Tibial nerve (tissue), 4 donors: ENCODE data around the gene PRELID1.

Experiments
- CTCF ChIP-seq, 5 experiments: fragments of 200-600 bp in 3 of 5; fragments of 450-650 bp in 2 of 5; sonication (generic) in 3 of 5; IDR thresholded peaks; one replicate each; pipeline ENCODE4 v1.5.1; 2016 to 2019; ENCODE audit warnings: antibody characterized with exemption in 5 of 5, mild to moderate bottlenecking in 3 of 5, moderate library complexity in 2 of 5
- EP300 ChIP-seq, 2 donors: sonication (generic); formaldehyde crosslinking; IDR thresholded peaks; one replicate each; pipeline ENCODE4 v1.6.1; 2017; ENCODE audit warnings: antibody characterized with exemption in 2 of 2, mild to moderate bottlenecking in 1 of 2
- POLR2A ChIP-seq, 2 donors: fragments of 450-650 bp; IDR thresholded peaks; one replicate each; pipeline ENCODE4 v1.6.1; 2017; ENCODE audit warnings: antibody characterized with exemption in 2 of 2, mild to moderate bottlenecking in 2 of 2, moderate library complexity in 2 of 2

GRCh38 chr5:177333420-177334154 is 30.0 kb downstream of the PRELID1 start:
- TF ChIP-seq CTCF (IDR thresholded peaks at IDR 0.05) (no peak), EP300 (IDR thresholded peaks at IDR 0.05) (no peak), POLR2A (IDR thresholded peaks at IDR 0.05) (no peak)
